C4-2B (cell line): Measurements from ENCODE around the gene APPL1.

ENCODE experiments used
- ZFX ChIP-seq: fragments of 450-650 bp; IDR thresholded peaks from 2 replicates; pipeline ENCODE4 v1.6.1; 2017
- TF ChIP-seq, protein P1 (sequence below): fragments of 450-650 bp; conservative IDR thresholded peaks from 2 replicates; pipeline ENCODE4 v1.5.1; 2017; ENCODE audit warnings: mild to moderate bottlenecking

GRCh38 chr3:57281715-57282114, 54.2 kb downstream of the APPL1 start:
- TF ChIP-seq, protein P1, sequence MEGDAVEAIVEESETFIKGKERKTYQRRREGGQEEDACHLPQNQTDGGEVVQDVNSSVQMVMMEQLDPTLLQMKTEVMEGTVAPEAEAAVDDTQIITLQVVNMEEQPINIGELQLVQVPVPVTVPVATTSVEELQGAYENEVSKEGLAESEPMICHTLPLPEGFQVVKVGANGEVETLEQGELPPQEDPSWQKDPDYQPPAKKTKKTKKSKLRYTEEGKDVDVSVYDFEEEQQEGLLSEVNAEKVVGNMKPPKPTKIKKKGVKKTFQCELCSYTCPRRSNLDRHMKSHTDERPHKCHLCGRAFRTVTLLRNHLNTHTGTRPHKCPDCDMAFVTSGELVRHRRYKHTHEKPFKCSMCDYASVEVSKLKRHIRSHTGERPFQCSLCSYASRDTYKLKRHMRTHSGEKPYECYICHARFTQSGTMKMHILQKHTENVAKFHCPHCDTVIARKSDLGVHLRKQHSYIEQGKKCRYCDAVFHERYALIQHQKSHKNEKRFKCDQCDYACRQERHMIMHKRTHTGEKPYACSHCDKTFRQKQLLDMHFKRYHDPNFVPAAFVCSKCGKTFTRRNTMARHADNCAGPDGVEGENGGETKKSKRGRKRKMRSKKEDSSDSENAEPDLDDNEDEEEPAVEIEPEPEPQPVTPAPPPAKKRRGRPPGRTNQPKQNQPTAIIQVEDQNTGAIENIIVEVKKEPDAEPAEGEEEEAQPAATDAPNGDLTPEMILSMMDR = no peak
- no peak for TF ChIP-seq ZFX
